Measurements from ENCODE around the gene PTPRG. TPM values are rescaled to one million over a fixed set of nuclear protein-coding genes. Genes with fewer than 3 reads are reported as not detected.

Gene PTPRG
- total and polyA plus RNA-seq, 2 experiments from 2014 or later = 24.4 to 131 TPM

- Mint-ChIP-seq H3K4me3 (no peak overlapping the region), H3K4me1 (peaks cover 67% of the 10 kb centered on the region), H3K27me3 (ENCODE audit: insufficient read depth, low read depth, poor library complexity) (peaks cover 13% of the 10 kb centered on the region), H3K36me3 (ENCODE audit: low read depth) (no peaks in the 10 kb centered on the region), H3K9me3 (no peaks in the 10 kb centered on the region), H3K27ac (no peak overlapping the region)
- Histone ChIP-seq H3K4me2 (no peak overlapping the region), H2AFZ (no peak overlapping the region), H3K79me2 (replicated peaks; ENCODE audit: insufficient read depth) (peaks cover 86% of the 10 kb centered on the region), H3K27me3 (ENCODE audit: insufficient read depth) (no peaks in the 10 kb centered on the region), H4K20me1 (replicated peaks; ENCODE audit: insufficient read depth) (peaks cover 7% of the 10 kb centered on the region; the same call in 1 of the 2 replicates), H3K27ac (ENCODE audit: low read depth) (no peak overlapping the region), H3K9me2 (ENCODE audit: insufficient read depth) (no peaks in the 10 kb centered on the region), H3K4me1 (ENCODE audit: insufficient read depth) (peaks cover 39% of the 10 kb centered on the region), H3K4me3 (no peak overlapping the region), H3F3A (replicated peaks; ENCODE audit: low read depth) (no peaks in the 10 kb centered on the region), H3K36me3 (ENCODE audit: insufficient read depth) (no peaks in the 10 kb centered on the region)
- TF ChIP-seq, protein P1, sequence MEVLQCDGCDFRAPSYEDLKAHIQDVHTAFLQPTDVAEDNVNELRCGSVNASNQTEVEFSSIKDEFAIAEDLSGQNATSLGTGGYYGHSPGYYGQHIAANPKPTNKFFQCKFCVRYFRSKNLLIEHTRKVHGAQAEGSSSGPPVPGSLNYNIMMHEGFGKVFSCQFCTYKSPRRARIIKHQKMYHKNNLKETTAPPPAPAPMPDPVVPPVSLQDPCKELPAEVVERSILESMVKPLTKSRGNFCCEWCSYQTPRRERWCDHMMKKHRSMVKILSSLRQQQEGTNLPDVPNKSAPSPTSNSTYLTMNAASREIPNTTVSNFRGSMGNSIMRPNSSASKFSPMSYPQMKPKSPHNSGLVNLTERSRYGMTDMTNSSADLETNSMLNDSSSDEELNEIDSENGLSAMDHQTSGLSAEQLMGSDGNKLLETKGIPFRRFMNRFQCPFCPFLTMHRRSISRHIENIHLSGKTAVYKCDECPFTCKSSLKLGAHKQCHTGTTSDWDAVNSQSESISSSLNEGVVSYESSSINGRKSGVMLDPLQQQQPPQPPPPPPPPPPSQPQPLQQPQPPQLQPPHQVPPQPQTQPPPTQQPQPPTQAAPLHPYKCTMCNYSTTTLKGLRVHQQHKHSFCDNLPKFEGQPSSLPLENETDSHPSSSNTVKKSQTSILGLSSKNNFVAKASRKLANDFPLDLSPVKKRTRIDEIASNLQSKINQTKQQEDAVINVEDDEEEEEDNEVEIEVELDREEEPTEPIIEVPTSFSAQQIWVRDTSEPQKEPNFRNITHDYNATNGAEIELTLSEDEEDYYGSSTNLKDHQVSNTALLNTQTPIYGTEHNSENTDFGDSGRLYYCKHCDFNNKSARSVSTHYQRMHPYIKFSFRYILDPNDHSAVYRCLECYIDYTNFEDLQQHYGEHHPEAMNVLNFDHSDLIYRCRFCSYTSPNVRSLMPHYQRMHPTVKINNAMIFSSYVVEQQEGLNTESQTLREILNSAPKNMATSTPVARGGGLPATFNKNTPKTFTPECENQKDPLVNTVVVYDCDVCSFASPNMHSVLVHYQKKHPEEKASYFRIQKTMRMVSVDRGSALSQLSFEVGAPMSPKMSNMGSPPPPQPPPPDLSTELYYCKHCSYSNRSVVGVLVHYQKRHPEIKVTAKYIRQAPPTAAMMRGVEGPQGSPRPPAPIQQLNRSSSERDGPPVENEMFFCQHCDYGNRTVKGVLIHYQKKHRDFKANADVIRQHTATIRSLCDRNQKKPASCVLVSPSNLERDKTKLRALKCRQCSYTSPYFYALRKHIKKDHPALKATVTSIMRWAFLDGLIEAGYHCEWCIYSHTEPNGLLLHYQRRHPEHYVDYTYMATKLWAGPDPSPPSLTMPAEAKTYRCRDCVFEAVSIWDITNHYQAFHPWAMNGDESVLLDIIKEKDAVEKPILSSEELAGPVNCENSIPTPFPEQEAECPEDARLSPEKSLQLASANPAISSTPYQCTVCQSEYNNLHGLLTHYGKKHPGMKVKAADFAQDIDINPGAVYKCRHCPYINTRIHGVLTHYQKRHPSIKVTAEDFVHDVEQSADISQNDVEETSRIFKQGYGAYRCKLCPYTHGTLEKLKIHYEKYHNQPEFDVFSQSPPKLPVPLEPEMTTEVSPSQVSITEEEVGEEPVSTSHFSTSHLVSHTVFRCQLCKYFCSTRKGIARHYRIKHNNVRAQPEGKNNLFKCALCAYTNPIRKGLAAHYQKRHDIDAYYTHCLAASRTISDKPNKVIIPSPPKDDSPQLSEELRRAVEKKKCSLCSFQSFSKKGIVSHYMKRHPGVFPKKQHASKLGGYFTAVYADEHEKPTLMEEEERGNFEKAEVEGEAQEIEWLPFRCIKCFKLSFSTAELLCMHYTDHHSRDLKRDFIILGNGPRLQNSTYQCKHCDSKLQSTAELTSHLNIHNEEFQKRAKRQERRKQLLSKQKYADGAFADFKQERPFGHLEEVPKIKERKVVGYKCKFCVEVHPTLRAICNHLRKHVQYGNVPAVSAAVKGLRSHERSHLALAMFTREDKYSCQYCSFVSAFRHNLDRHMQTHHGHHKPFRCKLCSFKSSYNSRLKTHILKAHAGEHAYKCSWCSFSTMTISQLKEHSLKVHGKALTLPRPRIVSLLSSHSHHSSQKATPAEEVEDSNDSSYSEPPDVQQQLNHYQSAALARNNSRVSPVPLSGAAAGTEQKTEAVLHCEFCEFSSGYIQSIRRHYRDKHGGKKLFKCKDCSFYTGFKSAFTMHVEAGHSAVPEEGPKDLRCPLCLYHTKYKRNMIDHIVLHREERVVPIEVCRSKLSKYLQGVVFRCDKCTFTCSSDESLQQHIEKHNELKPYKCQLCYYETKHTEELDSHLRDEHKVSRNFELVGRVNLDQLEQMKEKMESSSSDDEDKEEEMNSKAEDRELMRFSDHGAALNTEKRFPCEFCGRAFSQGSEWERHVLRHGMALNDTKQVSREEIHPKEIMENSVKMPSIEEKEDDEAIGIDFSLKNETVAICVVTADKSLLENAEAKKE (CRISPR knock-in tag; IDR thresholded peaks at IDR 0.05) = no peak
- no peak for TF ChIP-seq POLR2AphosphoS5 (IDR thresholded peaks at IDR 0.05; ENCODE audit: low read depth)
- TF ChIP-seq JUNB (IDR thresholded peaks at IDR 0.05; ENCODE audit: unreplicated experiment) = no peak
- TF ChIP-seq CREB1 (CRISPR knock-in tag; IDR thresholded peaks at IDR 0.05; ENCODE audit: low read depth) = no peak
- TF ChIP-seq, protein P2, sequence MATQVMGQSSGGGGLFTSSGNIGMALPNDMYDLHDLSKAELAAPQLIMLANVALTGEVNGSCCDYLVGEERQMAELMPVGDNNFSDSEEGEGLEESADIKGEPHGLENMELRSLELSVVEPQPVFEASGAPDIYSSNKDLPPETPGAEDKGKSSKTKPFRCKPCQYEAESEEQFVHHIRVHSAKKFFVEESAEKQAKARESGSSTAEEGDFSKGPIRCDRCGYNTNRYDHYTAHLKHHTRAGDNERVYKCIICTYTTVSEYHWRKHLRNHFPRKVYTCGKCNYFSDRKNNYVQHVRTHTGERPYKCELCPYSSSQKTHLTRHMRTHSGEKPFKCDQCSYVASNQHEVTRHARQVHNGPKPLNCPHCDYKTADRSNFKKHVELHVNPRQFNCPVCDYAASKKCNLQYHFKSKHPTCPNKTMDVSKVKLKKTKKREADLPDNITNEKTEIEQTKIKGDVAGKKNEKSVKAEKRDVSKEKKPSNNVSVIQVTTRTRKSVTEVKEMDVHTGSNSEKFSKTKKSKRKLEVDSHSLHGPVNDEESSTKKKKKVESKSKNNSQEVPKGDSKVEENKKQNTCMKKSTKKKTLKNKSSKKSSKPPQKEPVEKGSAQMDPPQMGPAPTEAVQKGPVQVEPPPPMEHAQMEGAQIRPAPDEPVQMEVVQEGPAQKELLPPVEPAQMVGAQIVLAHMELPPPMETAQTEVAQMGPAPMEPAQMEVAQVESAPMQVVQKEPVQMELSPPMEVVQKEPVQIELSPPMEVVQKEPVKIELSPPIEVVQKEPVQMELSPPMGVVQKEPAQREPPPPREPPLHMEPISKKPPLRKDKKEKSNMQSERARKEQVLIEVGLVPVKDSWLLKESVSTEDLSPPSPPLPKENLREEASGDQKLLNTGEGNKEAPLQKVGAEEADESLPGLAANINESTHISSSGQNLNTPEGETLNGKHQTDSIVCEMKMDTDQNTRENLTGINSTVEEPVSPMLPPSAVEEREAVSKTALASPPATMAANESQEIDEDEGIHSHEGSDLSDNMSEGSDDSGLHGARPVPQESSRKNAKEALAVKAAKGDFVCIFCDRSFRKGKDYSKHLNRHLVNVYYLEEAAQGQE (IDR thresholded peaks at IDR 0.05; ENCODE audit: unreplicated experiment) = no peak
- no peak for TF ChIP-seq EZH2phosphoT487 (IDR thresholded peaks at IDR 0.05; ENCODE audit: unreplicated experiment)
- no peak for TF ChIP-seq ZNF114 (CRISPR knock-in tag; IDR thresholded peaks at IDR 0.05)
- TF ChIP-seq ETS1 (IDR thresholded peaks at IDR 0.05) = no peak
- no peak for TF ChIP-seq EZH2 (IDR thresholded peaks at IDR 0.05; ENCODE audit: low read depth, unreplicated experiment)
- TF ChIP-seq STAT1 (IDR thresholded peaks at IDR 0.05; ENCODE audit: unreplicated experiment) = no peak
- TF ChIP-seq ZNF331 (CRISPR knock-in tag; IDR thresholded peaks at IDR 0.05; ENCODE audit: low read depth) = no peak
- no peak for ATAC-seq
- no peak for DNase-seq (ENCODE audit: low spot score)
Measured at GRCh38 chr3:61901496-61901895, 340.1 kb downstream of the PTPRG start.

Measured in GM23338 (cell line).